Neural crest cell (in vitro differentiated cells): ENCODE measurements around the gene FBXW11. TPM values are rescaled to one million over a fixed set of nuclear protein-coding genes. Genes with fewer than 3 reads are reported as not detected.

Source experiments
- DNase-seq: peaks from one replicate; pipeline ENCODE4 v3.0.0; 2021; ENCODE audit warnings: low read depth, mixed read lengths, low spot score
- H3K27ac Mint-ChIP-seq: one replicate; pipeline ENCODE4 v1.8.0; 2021; ENCODE audit warnings: mild to moderate bottlenecking, mixed read lengths; ENCODE audit not compliant: unreplicated experiment
- H3K27me3 Mint-ChIP-seq: 2 replicates; pipeline ENCODE4 v1.8.0; 2021; ENCODE audit warnings: low read depth, mild to moderate bottlenecking, mixed read lengths
- H3K36me3 Mint-ChIP-seq: 2 replicates; pipeline ENCODE4 v1.8.0; 2021; ENCODE audit warnings: low read depth, mild to moderate bottlenecking, mixed read lengths
- H3K4me1 Mint-ChIP-seq: 2 replicates; pipeline ENCODE4 v1.8.0; 2021; ENCODE audit warnings: mixed read lengths
- H3K4me3 Mint-ChIP-seq: one replicate; pipeline ENCODE4 v1.8.0; 2021; ENCODE audit warnings: mild to moderate bottlenecking, mixed read lengths
- H3K9me3 Mint-ChIP-seq: 2 replicates; pipeline ENCODE4 v1.8.0; 2021; ENCODE audit warnings: mixed read lengths
- total RNA-seq: library from RNA; stranded (reverse); gene quantifications from 2 replicates; pipeline ENCODE4 v1.2.1, GENCODE V29; 2021
- TF ChIP-seq, protein P1 (sequence below): fragments of 200-600 bp; sonication (generic); conservative IDR thresholded peaks from 2 replicates; pipeline ENCODE4 v1.5.0; 2021; ENCODE audit warnings: antibody characterized with exemption, mild to moderate bottlenecking

The FBXW11 gene
- total RNA-seq, 1 donor from 2014 or later: 66.6 TPM

DNA sequence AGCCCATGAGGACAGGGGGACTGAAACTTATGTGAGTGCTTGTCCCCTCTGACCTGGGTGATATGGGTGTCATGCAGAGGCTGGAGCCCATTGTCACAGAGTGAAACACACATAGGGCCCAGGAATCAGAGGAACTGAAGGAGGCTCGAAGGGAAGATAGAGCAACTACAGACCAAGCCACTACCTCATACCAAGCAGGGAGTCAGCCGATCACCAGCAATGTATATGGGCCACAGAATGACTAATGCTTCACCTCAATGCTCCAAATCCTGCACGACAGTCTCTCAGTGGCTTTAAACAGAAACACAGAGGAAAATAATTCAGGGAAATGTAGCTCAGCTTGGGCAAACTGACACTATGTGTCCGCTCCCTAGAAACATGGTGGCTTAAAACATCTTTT, 8.9 kb upstream of the FBXW11 start:
- no peak overlapping the region for H3K4me3 Mint-ChIP-seq
- no peaks in the 10 kb centered on the region for H3K36me3 Mint-ChIP-seq
- no peaks in the 10 kb centered on the region for H3K9me3 Mint-ChIP-seq
- TF ChIP-seq, protein P1, sequence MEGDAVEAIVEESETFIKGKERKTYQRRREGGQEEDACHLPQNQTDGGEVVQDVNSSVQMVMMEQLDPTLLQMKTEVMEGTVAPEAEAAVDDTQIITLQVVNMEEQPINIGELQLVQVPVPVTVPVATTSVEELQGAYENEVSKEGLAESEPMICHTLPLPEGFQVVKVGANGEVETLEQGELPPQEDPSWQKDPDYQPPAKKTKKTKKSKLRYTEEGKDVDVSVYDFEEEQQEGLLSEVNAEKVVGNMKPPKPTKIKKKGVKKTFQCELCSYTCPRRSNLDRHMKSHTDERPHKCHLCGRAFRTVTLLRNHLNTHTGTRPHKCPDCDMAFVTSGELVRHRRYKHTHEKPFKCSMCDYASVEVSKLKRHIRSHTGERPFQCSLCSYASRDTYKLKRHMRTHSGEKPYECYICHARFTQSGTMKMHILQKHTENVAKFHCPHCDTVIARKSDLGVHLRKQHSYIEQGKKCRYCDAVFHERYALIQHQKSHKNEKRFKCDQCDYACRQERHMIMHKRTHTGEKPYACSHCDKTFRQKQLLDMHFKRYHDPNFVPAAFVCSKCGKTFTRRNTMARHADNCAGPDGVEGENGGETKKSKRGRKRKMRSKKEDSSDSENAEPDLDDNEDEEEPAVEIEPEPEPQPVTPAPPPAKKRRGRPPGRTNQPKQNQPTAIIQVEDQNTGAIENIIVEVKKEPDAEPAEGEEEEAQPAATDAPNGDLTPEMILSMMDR: no peak
- DNase-seq: no peak
- H3K27me3 Mint-ChIP-seq: no peaks in the 10 kb centered on the region
- no peaks in the 10 kb centered on the region for H3K4me1 Mint-ChIP-seq
- no peak overlapping the region for H3K27ac Mint-ChIP-seq

DNA sequence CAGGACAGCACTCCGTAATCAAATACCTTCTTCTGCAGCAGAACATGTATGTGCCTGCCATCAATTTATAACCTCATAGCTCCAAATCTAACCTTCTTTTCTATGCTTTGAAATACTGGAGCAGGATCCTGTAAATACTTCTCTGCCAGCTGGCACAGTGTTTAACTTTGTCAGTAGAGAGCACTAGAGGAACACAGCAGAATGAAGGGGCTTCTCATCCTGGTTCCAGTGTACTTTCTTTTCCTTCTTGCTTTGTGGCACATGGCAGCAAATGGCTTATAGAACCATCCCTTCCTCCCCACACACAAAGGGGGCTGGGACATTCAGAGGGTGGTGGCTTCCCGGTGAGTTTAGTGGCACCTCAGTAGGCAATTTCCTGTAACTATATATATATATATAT, 3.8 kb upstream of the FBXW11 start:
- H3K27ac Mint-ChIP-seq: no peak overlapping the region
- no peaks in the 10 kb centered on the region for H3K27me3 Mint-ChIP-seq
- TF ChIP-seq, protein P1: no peak
- H3K9me3 Mint-ChIP-seq: no peaks in the 10 kb centered on the region
- no peaks in the 10 kb centered on the region for H3K36me3 Mint-ChIP-seq
- H3K4me1 Mint-ChIP-seq: peaks cover 19% of the 10 kb centered on the region
- no peak for DNase-seq
- peak overlapping the region; percentile 72 for H3K4me3 Mint-ChIP-seq

DNA sequence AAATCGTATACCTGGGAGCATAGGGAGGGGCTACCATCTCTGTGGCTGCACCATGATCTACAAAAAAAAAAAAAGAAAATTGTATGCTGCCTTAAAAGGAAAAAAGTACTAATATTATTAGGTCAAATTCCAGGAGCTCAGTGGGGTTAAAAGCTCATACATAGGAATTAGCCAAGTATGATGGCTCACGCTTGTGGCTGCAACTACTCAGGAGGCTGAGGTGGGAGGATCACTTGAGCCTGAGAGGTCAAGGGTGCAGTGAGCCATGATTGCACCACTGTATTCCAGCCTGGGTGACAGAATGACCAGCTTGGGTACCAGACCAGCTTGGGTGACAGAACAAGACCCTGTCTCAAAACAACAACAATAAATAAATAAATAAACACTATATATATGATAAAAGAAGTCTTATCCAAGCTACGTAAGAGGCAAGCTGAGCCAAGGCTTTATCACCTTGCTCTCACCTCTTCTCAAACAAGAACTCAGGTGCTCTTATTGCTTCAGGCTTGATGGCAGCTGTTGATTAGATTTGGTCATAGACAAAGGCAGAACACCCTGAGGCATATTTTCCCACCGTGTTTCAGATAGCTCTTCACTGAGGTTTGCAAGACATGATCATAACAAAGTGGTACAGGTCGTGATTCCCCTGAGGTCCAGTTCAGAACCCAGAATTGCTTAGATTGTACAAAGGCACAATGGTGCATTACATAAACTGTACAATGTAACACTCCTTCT, 3.3 kb upstream of the FBXW11 start:
- Mint-ChIP-seq H3K4me1 (peaks cover 25% of the 10 kb centered on the region), H3K27ac (no peak overlapping the region), H3K9me3 (no peaks in the 10 kb centered on the region), H3K36me3 (no peaks in the 10 kb centered on the region), H3K27me3 (no peaks in the 10 kb centered on the region), H3K4me3 (peak overlapping the region; percentile 76)
- TF ChIP-seq, protein P1: no peak
- DNase-seq: no peak

DNA sequence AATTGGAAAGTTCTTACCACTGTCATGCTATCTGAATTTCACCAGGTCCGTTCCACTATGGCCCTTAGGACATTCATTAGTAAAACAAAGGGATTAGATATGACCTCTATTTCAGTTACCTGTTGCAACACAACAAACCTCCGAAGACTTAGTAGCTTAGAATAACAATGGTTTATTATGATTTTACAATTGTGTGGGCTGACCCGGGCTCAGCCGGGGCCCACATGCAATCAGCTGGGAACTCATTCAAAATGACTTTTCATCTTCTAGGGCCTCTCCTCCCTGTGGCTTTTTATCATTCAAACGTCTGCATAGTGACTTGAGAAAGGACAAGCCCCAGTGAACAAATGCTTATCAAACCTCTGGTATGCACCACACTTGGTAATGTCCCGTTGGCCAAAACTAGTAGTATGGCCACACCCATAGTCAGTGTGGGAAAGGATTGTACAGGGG, 2.3 kb upstream of the FBXW11 start:
- Mint-ChIP-seq H3K36me3 (no peaks in the 10 kb centered on the region), H3K27me3 (no peaks in the 10 kb centered on the region), H3K9me3 (no peaks in the 10 kb centered on the region), H3K27ac (no peak overlapping the region), H3K4me3 (peak overlapping the region; percentile 76), H3K4me1 (peaks cover 26% of the 10 kb centered on the region)
- no peak for DNase-seq
- TF ChIP-seq, protein P1: no peak

DNA sequence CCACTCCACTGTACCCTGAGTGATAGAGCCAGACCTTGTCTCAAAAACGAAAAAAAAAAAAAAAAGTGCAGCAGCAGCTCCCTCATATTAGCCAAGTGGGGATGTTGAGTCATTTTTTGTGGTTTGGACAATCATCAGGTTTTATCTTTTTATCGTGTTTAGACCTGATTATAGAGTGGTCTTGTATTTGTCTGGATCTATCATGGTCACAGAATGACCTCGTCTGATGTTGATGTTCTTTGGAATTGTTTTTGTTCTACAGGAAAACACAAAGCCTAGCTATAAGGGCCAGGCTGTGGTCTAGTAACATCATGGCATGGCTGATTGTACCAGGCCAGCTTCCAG, 1.6 kb upstream of the FBXW11 start:
- TF ChIP-seq, protein P1: no peak
- H3K4me3 Mint-ChIP-seq: peak overlapping the region; percentile 95
- peaks cover 29% of the 10 kb centered on the region for H3K4me1 Mint-ChIP-seq
- no peak overlapping the region for H3K27ac Mint-ChIP-seq
- no peaks in the 10 kb centered on the region for H3K9me3 Mint-ChIP-seq
- no peaks in the 10 kb centered on the region for H3K36me3 Mint-ChIP-seq
- H3K27me3 Mint-ChIP-seq: no peaks in the 10 kb centered on the region
- no peak for DNase-seq
